GM21360 (cell line): Measurements from ENCODE around the gene PWWP2B.
"Not testable (repeated sequence)": the region's sequence is repeated elsewhere in the genome, so short reads cannot be mapped to it uniquely, and the experiment has no call there.

Source experiments
- ATAC-seq: cut with Tn5 transposase; IDR thresholded peaks from one replicate; pipeline ENCODE4 v1.9.1; 2021; ENCODE audit warnings: mild to moderate bottlenecking, moderate library complexity; ENCODE audit not compliant: unreplicated experiment

The PWWP2B gene

GRCh38 chr10:132428486-132428995, 31.5 kb downstream of the PWWP2B start:
- ATAC-seq, result no peak

GRCh38 chr10:132429281-132430230, 32.6 kb downstream of the PWWP2B start:
- ATAC-seq, result no peak

GRCh38 chr10:132430231-132430743, 33.3 kb downstream of the PWWP2B start:
- ATAC-seq, result no peak

DNA sequence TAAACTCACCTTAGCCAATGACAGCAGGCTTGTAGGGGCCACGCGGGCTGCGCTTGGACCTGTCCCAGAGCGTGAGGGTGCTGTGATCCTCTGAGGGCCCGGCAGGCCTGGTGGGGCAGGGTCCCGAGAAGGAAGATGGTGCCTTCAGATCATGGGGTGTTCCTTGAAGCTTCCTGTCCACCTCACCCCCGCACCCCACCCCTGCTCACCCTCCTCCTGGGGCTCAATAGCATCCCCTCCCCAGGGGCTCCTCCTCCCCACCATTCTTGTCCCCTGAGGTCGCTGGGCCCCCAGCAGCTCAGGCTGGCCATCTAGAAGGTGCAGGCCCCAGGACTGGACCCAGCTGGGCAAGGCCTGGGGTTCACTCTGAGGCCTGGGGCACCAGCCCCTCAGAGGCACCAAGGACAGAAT, 33.9 kb downstream of the PWWP2B start:
- ATAC-seq, result no peak

GRCh38 chr10:132431537-132432175, 34.7 kb downstream of the PWWP2B start:
- no peak for ATAC-seq

DNA sequence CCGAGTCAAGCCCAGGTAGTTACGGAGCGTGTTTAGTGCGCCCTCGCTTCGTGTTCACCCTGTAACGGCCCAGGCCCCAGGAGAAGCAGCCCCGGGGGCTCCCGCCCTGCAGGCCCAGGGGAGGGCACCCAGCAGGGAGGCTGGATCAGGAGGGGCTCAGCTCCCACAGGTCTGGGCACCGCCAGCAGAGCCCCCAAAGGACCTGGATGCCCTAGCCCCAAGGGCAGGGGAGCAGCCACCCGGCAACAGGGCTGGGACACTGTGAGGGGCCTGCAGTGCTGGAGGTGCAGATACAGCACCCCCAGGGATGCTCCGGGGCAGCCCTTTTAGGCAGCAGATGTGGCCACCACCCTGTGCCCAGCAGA, 35.2 kb downstream of the PWWP2B start:
- no peak for ATAC-seq

DNA sequence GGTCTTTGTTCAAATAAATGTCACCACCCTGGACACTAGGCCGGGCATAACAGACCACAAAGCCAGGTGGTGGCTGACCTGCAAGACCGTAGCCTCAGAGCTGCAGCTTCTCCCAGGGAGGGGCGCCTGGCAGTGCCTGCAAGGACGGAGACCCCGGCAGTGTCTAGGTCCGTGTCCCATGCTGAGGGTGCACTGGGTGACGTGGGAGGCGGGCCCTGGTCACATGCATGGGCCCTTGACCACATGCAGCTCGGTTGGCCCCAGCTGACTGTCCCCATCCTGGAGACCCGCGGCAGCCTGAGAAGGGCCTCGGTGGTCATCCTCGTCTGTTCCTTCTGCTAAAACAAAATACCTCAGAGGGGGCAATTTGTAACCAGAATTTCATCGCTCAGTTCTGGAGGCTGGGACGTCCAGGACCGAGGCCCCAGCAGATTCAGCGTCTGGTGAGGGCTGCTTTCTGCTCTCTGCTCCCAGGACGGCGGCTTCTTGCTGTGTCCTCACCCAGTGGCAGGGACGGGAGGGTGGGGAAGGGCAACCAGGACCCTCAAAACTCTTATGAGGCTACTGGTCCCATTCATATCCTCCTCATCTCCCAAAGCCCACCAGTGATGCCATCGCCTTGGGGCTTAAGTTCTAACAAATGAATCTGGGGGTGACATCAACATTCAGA, 36.8 kb downstream of the PWWP2B start:
- no peak for ATAC-seq

DNA sequence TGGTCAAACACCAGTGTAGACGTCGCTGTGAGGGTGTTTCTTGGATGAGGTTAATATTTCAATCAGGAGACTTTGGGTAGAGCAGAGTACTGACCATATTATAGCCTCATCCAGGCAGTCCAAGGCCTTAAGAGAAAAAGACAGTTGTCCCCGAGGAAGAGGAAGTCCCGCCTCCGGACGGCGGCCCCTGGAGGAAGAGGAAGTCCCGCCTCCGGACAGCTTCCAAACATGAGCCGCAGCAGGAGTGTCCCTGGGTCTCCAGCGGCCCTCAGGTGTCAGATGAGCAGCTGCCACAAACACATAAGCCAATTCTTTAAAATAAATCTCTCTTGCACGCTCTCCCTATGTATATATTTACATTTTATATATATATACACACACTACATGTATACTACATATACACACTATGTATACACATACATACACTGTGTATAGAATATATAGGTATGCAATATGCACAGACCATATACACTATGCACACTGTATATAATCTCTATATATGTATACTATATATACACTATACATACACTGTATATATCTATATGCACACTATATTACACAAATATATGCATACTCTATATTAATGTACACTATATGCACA, 37.5 kb downstream of the PWWP2B start:
- ATAC-seq, result no peak

GRCh38 chr10:132435320-132435719, 38.3 kb downstream of the PWWP2B start:
- ATAC-seq, result not testable (repeated sequence)

GRCh38 chr10:132436096-132436495, 39.1 kb downstream of the PWWP2B start:
- ATAC-seq, result not testable (repeated sequence)

DNA sequence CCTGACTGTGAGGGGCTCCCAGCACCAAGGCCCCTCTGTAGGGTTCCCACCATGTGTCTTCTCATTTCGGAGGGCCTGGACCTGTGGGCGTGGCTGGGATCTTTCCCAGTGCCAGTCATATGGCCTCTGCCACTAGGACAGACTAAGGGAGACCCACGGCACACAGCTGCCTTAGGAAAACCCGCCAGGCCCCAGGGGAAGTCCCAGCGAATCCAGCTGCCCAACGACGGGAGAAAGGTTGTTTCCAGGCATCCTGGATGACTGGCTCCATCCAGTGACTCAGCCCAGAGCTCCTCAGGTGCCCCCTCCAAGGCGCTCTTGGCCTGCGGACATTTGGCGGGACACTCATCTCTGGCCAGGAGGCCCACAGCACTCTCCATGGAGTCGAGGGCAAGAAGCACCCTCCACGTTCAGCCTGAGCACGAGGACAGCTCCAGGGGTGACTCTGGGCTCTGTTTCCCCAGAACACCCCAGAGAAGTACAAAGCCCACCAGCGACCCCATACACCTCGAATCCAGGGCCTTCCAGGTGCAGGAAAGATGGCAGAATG, 39.9 kb downstream of the PWWP2B start:
- ATAC-seq, result no peak

DNA sequence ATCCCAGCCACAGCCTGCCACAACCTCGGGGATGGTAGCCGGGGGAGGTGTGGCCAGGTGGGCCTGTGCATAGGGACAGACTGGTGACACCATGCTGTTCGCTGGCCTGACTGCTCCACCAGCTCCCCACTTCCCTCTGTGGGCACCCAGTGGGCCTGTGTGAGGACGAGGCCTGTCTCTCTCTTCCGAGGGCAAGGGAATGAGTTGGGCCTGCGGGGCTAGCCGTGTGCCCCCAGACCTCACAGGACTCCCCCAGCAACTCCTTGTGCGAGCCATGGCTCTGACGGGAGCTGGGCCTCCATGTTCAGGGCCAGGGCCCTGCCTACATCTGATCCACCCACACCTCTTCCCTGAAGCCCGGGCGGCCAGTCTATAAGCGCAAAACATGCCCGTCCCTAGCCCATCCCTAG, 40.5 kb downstream of the PWWP2B start:
- ATAC-seq, result no peak

DNA sequence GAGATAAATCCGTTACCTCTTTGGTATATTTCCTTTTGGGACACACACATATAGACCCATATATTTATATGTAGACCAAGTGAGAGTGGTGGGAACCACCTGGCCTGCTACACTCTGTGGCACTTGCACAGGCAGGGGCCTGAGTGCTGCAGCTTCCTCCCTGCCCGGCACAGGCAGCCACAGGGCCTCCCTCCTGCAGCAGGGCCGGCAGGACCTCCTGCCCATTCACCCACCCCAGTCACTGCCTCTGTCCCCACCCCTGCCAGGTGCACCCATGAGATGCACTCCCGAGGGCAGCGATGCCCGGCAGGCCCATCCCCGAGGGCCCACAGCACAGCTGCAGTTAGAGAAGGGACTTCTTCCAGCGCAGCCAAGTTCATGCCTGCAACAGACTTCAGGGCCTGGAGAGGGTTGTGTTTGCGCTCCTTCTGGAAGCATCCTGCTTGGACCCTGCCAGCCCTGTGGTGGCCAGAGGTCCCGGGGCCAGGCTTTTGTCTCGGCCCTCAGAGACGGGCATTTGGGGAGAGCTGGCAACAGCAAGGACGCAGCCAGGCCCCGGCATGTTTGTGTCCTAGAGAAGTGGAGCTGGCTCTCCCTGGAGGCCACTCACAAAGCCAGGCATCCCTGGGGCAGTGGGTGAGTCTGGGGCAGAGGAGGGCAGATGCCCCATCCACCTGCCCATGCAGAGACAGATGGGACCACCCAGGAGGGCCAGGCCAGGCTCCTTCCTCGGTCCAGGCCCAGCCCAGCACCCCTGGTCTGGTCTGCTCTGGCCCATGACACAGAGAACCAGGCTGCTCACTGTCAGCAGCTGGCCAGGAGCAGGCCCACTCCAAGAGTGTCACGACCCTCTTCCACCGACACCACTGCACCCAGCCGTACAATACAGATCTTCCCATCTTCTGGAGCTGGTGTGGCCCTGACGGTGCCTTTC, 41.4 kb downstream of the PWWP2B start:
- ATAC-seq, result no peak

GRCh38 chr10:132439025-132439388, 42.0 kb downstream of the PWWP2B start:
- ATAC-seq, result no peak

- ATAC-seq, result no peak
Measured at GRCh38 chr10:132439424-132440163, 42.6 kb downstream of the PWWP2B start.

GRCh38 chr10:132440791-132441565, 44.0 kb downstream of the PWWP2B start:
- ATAC-seq, result no peak

DNA sequence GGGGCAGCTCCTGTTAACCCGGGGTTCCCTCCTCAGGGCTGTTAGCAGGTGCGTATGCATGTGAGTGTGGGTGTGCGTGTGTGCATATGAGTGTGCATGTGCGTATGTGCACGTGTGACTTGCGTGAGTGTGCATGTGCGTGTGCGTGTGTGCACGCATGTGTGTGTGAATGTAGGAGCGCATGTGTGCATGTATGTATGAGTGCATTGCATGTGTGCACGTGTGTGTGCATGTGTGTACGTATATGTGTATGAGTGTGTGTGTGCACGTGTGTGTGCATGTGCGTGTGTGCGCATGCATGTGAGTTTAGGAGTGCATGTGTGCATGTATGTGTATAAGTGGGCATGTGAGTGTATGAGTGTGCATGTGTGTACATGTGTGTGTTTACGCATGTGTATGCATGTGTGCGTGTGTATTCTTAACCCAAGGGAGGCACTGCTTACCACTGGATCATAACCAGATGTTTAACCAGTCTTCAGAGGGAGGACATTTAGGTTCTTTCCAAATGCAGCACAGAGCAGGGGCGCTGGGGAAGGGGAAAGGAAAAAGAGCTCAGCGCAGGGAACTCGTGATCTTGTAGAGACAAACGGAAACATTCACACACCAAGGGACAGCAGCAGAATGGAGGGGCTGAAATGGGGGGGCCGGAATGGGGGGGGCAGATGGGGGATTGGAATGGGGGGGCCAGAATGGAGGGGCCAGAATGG, 45.0 kb downstream of the PWWP2B start:
- ATAC-seq, result no peak
